Spleen (tissue), 7 donors: ENCODE data around the gene DCAF5.

Experiments used
- CTCF ChIP-seq, 11 experiments: fragments of 200-600 bp in 7 of 11; fragments of 450-650 bp in 4 of 11; sonication (generic) in 4 of 11; IDR thresholded peaks in 8 of 11; conservative IDR thresholded peaks in 3 of 11; 1 replicate in 7 of 11; 2 replicates in 4 of 11; pipeline versions ENCODE4 v1.4.0 to v1.8.0; 2016 to 2021; ENCODE audit warnings: antibody characterized with exemption in 11 of 11, inconsistent platforms in 4 of 11, mild to moderate bottlenecking in 1 of 11
- POLR2A ChIP-seq, 3 donors: fragments of 450-650 bp; IDR thresholded peaks; one replicate each; pipeline ENCODE4 v1.5.1; 2017; ENCODE audit warnings: antibody characterized with exemption in 3 of 3, mild to moderate bottlenecking in 1 of 3
- donor health status: DM: no; HTN: no; CAD: no; lungs with moderate emphysema.
- donor health status: DM: no; HTN: no; CAD: no.
- donor health status: DM: no; HTN: no; CAD: no.

- TF ChIP-seq CTCF (IDR thresholded peaks at IDR 0.05 in 8 of 11, conservative IDR thresholded peaks at IDR 0.05 in 3 of 11) (no peak), POLR2A (IDR thresholded peaks at IDR 0.05) (no peak)
These were observed 97.8 kb downstream of the DCAF5 start for GRCh38 chr14:69055125-69055524.
